Measurements from ENCODE around the gene NUP42.

DNA sequence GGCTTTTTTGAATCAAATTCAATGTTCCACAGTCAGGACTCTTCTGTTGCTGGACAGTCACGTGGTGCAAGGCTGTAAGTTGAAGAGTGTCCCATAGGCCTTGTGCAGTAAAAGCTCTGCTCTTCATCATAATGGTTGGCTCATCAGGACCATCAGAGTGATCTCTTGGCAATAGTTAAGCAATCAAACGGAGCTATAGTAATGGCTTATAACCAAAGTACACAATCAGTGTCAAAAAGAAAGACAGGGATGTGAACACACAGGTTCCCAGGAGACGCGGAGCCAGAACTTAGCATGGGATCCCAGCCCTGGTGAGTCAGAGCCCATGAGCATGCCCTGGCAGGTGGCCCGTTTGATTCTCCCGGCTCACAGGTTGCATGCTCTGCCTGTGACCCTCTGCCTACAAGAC is 54.0 kb downstream of the NUP42 start:
- no peak for TF ChIP-seq NR2C1 (IDR thresholded peaks at IDR 0.05)
- no peak for TF ChIP-seq YY1 (IDR thresholded peaks at IDR 0.05; ENCODE audit: low read depth, low read length)
- TF ChIP-seq, protein P1, sequence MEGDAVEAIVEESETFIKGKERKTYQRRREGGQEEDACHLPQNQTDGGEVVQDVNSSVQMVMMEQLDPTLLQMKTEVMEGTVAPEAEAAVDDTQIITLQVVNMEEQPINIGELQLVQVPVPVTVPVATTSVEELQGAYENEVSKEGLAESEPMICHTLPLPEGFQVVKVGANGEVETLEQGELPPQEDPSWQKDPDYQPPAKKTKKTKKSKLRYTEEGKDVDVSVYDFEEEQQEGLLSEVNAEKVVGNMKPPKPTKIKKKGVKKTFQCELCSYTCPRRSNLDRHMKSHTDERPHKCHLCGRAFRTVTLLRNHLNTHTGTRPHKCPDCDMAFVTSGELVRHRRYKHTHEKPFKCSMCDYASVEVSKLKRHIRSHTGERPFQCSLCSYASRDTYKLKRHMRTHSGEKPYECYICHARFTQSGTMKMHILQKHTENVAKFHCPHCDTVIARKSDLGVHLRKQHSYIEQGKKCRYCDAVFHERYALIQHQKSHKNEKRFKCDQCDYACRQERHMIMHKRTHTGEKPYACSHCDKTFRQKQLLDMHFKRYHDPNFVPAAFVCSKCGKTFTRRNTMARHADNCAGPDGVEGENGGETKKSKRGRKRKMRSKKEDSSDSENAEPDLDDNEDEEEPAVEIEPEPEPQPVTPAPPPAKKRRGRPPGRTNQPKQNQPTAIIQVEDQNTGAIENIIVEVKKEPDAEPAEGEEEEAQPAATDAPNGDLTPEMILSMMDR (IDR thresholded peaks at IDR 0.05 in 2 of 3, conservative IDR thresholded peaks at IDR 0.05 in 1 of 3; ENCODE audit: control insufficient read depth in 2 of 3, extremely low read depth in 1 of 3, insufficient read depth in 1 of 3, low read depth in 3 of 3, low read length in 3 of 3) = no peak
- TF ChIP-seq JUND (IDR thresholded peaks at IDR 0.05; ENCODE audit: low read depth, low read length) = no peak
